ENCODE measurements around the gene NIM1K. TPM values are rescaled to one million over a fixed set of nuclear protein-coding genes. Genes with fewer than 3 reads are reported as not detected.

The NIM1K gene
- total RNA-seq: 0.25 and 0.53 TPM in 2 replicates

DNA sequence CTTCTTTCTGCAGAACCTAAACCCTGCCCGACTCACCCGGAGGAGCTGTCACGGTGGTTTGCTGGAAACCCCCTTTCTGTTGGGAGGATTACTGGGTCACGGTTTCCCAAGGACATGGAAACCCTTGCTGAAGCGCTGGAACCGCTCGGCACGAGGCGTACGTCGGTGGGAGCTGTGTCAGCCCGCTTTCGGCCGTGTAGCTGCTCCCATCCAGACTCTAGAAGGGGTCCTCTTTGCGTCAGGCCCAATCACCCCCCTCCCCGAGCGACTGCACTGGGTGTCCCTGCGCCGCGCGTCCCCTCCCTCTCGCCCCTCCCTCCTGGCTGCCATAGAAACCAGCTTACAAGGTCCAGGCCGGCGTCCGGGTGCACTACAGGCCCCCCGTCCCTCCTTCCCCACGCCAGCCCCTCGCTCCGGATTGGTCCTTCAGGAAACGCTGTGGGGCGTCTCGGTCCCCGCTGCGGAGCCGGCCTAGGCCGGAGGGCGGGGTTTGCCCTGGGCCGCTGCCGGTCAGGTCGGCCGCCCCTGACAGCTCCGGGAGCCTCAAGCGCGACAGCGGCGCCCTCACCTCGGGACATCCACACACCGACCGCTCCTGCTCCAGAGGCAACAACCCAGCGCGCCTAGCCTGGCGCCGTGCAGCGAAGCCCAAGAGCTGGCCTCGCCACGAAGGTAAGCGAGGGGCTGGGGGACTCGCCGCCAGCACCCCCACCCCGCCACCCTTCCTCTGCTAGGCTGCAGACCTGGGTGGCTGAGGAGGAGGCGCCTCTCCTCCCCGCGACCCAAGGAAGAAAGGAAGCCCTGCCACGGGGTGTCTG lies at the start of gene NIM1K:
TSS of gene NIM1K (plus strand) at position 486 of the 818 bp plus-strand sequence. CDS start 53,551 bp downstream, outside the sequence.

DNA sequence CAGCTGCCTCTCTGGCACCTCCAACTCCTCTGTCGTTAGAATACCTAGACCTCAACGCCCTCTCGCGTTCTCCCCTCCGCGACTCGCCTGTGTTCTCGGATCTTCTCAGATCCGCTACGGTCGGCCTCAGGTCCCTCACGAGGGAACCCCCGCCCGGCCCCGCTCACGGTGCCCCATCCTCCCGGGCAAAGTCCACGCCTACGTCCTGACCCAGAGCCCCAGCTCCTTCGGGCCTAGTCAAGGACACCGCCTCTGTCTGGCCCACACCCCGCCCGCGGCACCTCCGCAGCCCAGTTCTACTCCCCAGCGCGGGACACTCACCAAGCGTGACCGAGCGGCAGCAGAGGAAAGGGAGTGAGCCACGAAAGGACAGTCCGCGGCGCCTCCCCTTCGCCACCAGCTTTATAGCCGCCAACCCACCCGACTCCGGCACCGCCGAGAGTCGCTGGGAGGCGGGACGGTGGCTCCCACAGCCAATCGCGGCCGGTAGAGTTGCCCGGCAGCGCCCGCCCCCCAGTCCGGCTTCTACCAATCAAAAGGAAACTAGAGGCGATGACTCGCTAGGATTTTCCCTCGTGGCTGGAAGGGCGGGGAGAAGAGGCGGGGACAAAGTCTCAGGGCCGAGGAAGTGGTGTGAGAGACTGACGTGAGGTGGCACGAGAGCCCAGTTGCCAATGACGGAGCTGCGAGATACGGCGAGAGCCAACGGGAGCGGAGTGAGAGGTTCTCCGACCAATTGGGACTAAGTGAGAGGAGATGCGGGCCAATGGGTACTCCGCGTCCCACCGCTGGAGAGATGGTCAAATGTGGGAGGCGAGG lies 121.2 kb downstream of the NIM1K start, which contains the start of gene HMGCS1:
TSS of gene HMGCS1 (minus strand) at position 378 of the 819 bp plus-strand sequence. CDS start 14,447 bp downstream, outside the sequence.

Other genes with a start within 250 kb of the NIM1K start
- 1.5 and 1.8 TPM in 2 replicates for gene ANXA2R, start 151.9 kb upstream of the NIM1K start, total RNA-seq
- gene ZNF131, start 71.3 kb upstream of the NIM1K start, total RNA-seq: 29.7 and 30.1 TPM in 2 replicates
- gene HMGCS1, start 121.2 kb downstream of the NIM1K start, total RNA-seq: 64.3 and 88.2 TPM in 2 replicates
- gene CCL28, start 220.2 kb downstream of the NIM1K start, total RNA-seq: 1.1 and 1.6 TPM in 2 replicates

All from aortic smooth muscle cell (primary cell).